ENCODE data around the gene VPS37D. TPM values are rescaled to one million over a fixed set of nuclear protein-coding genes. Genes with fewer than 3 reads are reported as not detected.

Gene VPS37D
- total and polyA plus RNA-seq, 10 of the 15 experiments (the other 5 are each of a cell fraction or from before 2014, with no cell fraction given), result 0.10 to 0.45 (median 0.16) TPM; not detected in 6

DNA sequence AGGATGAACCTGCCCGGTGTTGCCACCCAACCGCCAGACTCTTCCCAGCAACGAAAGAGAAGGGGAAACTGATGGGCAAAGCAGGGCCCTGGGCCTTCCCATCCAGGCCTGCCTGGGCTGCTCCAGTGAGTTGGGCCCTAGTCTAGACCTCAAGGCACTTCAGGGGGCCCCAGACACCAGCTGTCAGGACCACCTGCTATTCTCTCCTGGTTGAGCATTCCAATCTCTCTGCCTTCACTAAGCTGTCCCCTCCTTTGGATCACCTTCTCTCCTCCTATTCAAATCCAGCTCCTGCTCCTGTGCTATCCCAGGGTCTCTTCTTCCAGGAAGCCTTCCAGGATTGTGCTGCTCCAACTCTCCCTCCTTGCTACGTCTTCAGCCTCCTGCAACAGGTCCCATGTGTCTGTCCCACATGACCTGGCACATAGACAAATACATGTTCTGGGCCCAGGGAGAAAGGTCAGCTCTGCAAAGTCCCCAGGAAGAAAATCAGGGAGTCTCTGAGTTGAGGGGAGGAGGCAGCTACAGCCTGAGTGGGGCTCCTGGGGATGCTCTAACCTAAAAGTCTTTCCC, 48.8 kb downstream of the VPS37D start:
- Histone ChIP-seq H3K4me1 (ENCODE audit: control insufficient read depth, insufficient read depth, low read length) (peaks cover 12% of the 10 kb centered on the region), H3K4me2 (ENCODE audit: control insufficient read depth, insufficient read depth) (no peak overlapping the region), H4K20me1 (ENCODE audit: control insufficient read depth, insufficient read depth) (0 out of 2 replicates have a peak, but pooled peaks cover 4% of the 10 kb centered on the region), H3K9ac (ENCODE audit: control insufficient read depth, insufficient read depth, low read length) (no peak overlapping the region), H3K79me2 (ENCODE audit: control insufficient read depth, insufficient read depth, low read length) (no peaks in the 10 kb centered on the region), H3K27ac (ENCODE audit: control insufficient read depth, insufficient read depth) (no peak overlapping the region), H3K27me3 (replicated peaks in 1 of 2; ENCODE audit: control insufficient read depth in 2 of 2, insufficient read depth in 2 of 2, low read length in 1 of 2) (no peaks in the 10 kb centered on the region), H3K4me3 (no peak overlapping the region), H3K36me3 (ENCODE audit: control insufficient read depth in 2 of 2, insufficient read depth in 2 of 2, low read length in 1 of 2) (no peaks in the 10 kb centered on the region), H3K9me3 (replicated peaks; ENCODE audit: control insufficient read depth, insufficient read depth, low read length) (no peaks in the 10 kb centered on the region), H2AFZ (ENCODE audit: control insufficient read depth, low read depth, low read length) (no peak overlapping the region)
- ChIA-PET RAD21 (ENCODE audit: unreplicated experiment) (interaction anchor here (1.4 to 1.7 kb wide), 2 partner anchors 23 to 110 kb away, joined by 4 read pairs; partner anchors contain the start of gene ABHD11), CTCF (interaction anchor here (0.7 kb wide), 1 partner anchor 31 kb away, joined by 3 read pairs; no protein-coding TSS in a partner anchor), POLR2A (no interaction called here), SMC1A (ENCODE audit: uncharacterized antibody, unreplicated experiment) (no interaction called here)
- ATAC-seq, result no peak
- BruUV-seq (replicated peaks), result TSS peak; percentile 25
- no peak for DNase-seq (ENCODE audit: low read depth, low spot score)
- WGBS (ENCODE audit: insufficient coverage, insufficient replicate concordance, low lambda C conversion rate, missing lambda C conversion rate), result 90% methylated on average over 4 of the region's 4 CpGs
- intact Hi-C loops (cut with micrococcal nuclease; ENCODE audit: unreplicated experiment), result no loop called here
- in situ Hi-C loops (cut with MboI), result no loop called here
- no peak for FAIRE-seq
- TF ChIP-seq, protein P1, sequence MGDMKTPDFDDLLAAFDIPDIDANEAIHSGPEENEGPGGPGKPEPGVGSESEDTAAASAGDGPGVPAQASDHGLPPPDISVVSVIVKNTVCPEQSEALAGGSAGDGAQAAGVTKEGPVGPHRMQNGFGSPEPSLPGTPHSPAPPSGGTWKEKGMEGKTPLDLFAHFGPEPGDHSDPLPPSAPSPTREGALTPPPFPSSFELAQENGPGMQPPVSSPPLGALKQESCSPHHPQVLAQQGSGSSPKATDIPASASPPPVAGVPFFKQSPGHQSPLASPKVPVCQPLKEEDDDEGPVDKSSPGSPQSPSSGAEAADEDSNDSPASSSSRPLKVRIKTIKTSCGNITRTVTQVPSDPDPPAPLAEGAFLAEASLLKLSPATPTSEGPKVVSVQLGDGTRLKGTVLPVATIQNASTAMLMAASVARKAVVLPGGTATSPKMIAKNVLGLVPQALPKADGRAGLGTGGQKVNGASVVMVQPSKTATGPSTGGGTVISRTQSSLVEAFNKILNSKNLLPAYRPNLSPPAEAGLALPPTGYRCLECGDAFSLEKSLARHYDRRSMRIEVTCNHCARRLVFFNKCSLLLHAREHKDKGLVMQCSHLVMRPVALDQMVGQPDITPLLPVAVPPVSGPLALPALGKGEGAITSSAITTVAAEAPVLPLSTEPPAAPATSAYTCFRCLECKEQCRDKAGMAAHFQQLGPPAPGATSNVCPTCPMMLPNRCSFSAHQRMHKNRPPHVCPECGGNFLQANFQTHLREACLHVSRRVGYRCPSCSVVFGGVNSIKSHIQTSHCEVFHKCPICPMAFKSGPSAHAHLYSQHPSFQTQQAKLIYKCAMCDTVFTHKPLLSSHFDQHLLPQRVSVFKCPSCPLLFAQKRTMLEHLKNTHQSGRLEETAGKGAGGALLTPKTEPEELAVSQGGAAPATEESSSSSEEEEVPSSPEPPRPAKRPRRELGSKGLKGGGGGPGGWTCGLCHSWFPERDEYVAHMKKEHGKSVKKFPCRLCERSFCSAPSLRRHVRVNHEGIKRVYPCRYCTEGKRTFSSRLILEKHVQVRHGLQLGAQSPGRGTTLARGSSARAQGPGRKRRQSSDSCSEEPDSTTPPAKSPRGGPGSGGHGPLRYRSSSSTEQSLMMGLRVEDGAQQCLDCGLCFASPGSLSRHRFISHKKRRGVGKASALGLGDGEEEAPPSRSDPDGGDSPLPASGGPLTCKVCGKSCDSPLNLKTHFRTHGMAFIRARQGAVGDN (IDR thresholded peaks at IDR 0.05), result no peak
- TF ChIP-seq SPI1 (IDR thresholded peaks at IDR 0.05; ENCODE audit: borderline replicate concordance, insufficient read depth, low read depth, low read length) (no peak), TCF12 (IDR thresholded peaks at IDR 0.05; ENCODE audit: low read depth, low read length) (no peak), HCFC1 (IDR thresholded peaks at IDR 0.05; ENCODE audit: low read length) (no peak), CHD2 (IDR thresholded peaks at IDR 0.05; ENCODE audit: borderline replicate concordance, low read depth, low read length) (no peak), TARDBP (IDR thresholded peaks at IDR 0.05; ENCODE audit: borderline replicate concordance) (no peak), NFYA (IDR thresholded peaks at IDR 0.05; ENCODE audit: borderline replicate concordance, low read depth, low read length) (no peak), POLR2AphosphoS5 (IDR thresholded peaks at IDR 0.05; ENCODE audit: low read length) (no peak)
- TF ChIP-seq, protein P2, sequence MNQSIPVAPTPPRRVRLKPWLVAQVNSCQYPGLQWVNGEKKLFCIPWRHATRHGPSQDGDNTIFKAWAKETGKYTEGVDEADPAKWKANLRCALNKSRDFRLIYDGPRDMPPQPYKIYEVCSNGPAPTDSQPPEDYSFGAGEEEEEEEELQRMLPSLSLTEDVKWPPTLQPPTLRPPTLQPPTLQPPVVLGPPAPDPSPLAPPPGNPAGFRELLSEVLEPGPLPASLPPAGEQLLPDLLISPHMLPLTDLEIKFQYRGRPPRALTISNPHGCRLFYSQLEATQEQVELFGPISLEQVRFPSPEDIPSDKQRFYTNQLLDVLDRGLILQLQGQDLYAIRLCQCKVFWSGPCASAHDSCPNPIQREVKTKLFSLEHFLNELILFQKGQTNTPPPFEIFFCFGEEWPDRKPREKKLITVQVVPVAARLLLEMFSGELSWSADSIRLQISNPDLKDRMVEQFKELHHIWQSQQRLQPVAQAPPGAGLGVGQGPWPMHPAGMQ (IDR thresholded peaks at IDR 0.05; ENCODE audit: borderline replicate concordance), result no peak

All from GM12878 (cell line).